Measurements from ENCODE around the gene NSD2. TPM values are rescaled to one million over a fixed set of nuclear protein-coding genes. Genes with fewer than 3 reads are reported as not detected.

NSD2 gene
- total RNA-seq, 2 donors from 2014 or later: 80.1 to 176 TPM

GRCh38 chr4:1899149-1900086, 28.2 kb downstream of the NSD2 start:
- Histone ChIP-seq H3K27me3 (no peaks in the 10 kb centered on the region), H3K9me3 (no peaks in the 10 kb centered on the region), H3K4me1 (no peaks in the 10 kb centered on the region), H3K27ac (no peak overlapping the region), H3K4me3 (no peak overlapping the region), H3K36me3 (peaks cover 8% of the 10 kb centered on the region), H3K9ac (ENCODE audit: low read depth in 2 of 2, low read length in 2 of 2) (no peak overlapping the region)
- peak; percentile 73 for DNase-seq
- intact Hi-C loops (cut with DNase I): loop anchor here (5.0 to 10.0 kb wide), 3 partner anchors 45 to 152 kb away; partner anchors contain the start of gene LETM1
- peak; percentile 83 for TF ChIP-seq CTCF (IDR thresholded peaks at IDR 0.05)

DNA sequence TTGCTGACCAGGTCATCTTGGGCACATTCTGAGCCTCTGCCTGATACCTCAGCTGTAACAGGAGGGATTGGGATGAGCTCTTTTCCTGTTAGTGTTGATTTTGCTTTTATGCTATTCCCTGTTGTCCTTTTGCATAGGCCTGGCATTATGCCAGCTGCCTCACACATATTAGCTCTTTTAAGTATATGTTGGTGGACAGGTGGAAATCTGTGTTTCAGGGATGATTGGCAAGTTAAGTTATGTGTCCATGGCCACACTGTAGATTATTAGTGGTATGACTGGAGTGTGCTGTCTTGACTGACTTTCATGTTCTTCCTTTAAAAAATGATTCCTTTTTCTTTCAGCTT, 28.9 kb downstream of the NSD2 start:
- no peak for DNase-seq
- intact Hi-C loops (cut with DNase I): loop anchor here (10.0 kb wide), 1 partner anchor 45 kb away; the partner anchor contains the start of gene LETM1

GRCh38 chr4:1900624-1901023, 29.4 kb downstream of the NSD2 start:
- H3K4me3 ChIP-seq: no peak overlapping the region
- intact Hi-C loops (cut with DNase I): loop anchor here (10.0 kb wide), 1 partner anchor 46 kb away; the partner anchor contains the start of gene LETM1
- TF ChIP-seq CTCF (IDR thresholded peaks at IDR 0.05): no peak
- no peak for DNase-seq
- H3K27ac ChIP-seq: no peak overlapping the region
- no peaks in the 10 kb centered on the region for H3K27me3 ChIP-seq
- peaks cover 8% of the 10 kb centered on the region for H3K36me3 ChIP-seq
- H3K9ac ChIP-seq (ENCODE audit: low read depth in 2 of 2, low read length in 2 of 2): no peak overlapping the region
- no peaks in the 10 kb centered on the region for H3K9me3 ChIP-seq
- H3K4me1 ChIP-seq: no peaks in the 10 kb centered on the region

More for the DNA sequence above, 28.9 kb downstream of the NSD2 start:
- Histone ChIP-seq H3K36me3 (peaks cover 8% of the 10 kb centered on the region), H3K9ac (ENCODE audit: low read depth in 2 of 2, low read length in 2 of 2) (no peak overlapping the region), H3K9me3 (no peaks in the 10 kb centered on the region), H3K27me3 (no peaks in the 10 kb centered on the region), H3K4me1 (no peaks in the 10 kb centered on the region), H3K4me3 (no peak overlapping the region), H3K27ac (no peak overlapping the region)
- no peak for TF ChIP-seq CTCF (IDR thresholded peaks at IDR 0.05)

DNA sequence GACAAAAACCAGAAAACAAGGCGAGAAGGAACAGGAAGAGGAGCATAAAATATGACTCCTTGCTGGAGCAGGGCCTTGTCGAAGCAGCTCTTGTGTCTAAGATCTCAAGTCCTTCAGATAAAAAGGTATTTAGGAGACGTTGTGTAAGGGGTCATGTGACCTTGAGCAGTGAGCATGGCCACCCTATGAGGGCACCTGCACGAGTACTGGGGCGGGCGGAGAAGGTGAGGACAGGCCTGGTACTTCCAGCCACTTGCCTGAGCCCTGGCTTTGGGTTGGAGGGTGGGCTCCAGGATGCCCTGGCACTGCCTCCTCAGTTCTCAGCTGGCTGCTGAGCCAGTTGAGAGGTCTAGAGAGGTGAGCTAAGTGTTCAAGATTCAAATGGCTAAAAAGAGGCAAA, 29.9 kb downstream of the NSD2 start:
- no peak for DNase-seq
- no peak overlapping the region for H3K4me3 ChIP-seq
- intact Hi-C loops (cut with DNase I): loop anchor here (10.0 kb wide), 1 partner anchor 46 kb away; the partner anchor contains the start of gene LETM1
- no peaks in the 10 kb centered on the region for H3K27me3 ChIP-seq
- H3K27ac ChIP-seq: no peak overlapping the region
- peaks cover 8% of the 10 kb centered on the region for H3K36me3 ChIP-seq
- no peaks in the 10 kb centered on the region for H3K4me1 ChIP-seq
- H3K9me3 ChIP-seq: no peaks in the 10 kb centered on the region
- no peak for TF ChIP-seq CTCF (IDR thresholded peaks at IDR 0.05)
- no peak overlapping the region for H3K9ac ChIP-seq (ENCODE audit: low read depth in 2 of 2, low read length in 2 of 2)

- H3K27ac ChIP-seq: no peak overlapping the region
- H3K36me3 ChIP-seq: peaks cover 8% of the 10 kb centered on the region
- intact Hi-C loops (cut with DNase I): loop anchor here (10.0 kb wide), 1 partner anchor 47 kb away; the partner anchor contains the start of gene LETM1
- DNase-seq: no peak
- no peaks in the 10 kb centered on the region for H3K27me3 ChIP-seq
- no peak overlapping the region for H3K9ac ChIP-seq (ENCODE audit: low read depth in 2 of 2, low read length in 2 of 2)
- H3K4me1 ChIP-seq: no peaks in the 10 kb centered on the region
- H3K4me3 ChIP-seq: no peak overlapping the region
- TF ChIP-seq CTCF (IDR thresholded peaks at IDR 0.05): no peak
- H3K9me3 ChIP-seq: no peaks in the 10 kb centered on the region
Measured at GRCh38 chr4:1902243-1902642, 31.1 kb downstream of the NSD2 start.
